HG03095 (cell line): ENCODE results near the gene SERPINI1.
"Not testable (repeated sequence)": the region's sequence is repeated elsewhere in the genome, so short reads cannot be mapped to it uniquely, and the experiment has no call there.

Experiments used
- ATAC-seq: cut with Tn5 transposase; IDR thresholded peaks from one replicate; pipeline ENCODE4 v1.9.1; 2021; ENCODE audit warnings: moderate library complexity; ENCODE audit not compliant: unreplicated experiment

SERPINI1 gene

GRCh38 chr3:167783781-167784180 is 48.3 kb downstream of the SERPINI1 start:
- no peak for ATAC-seq

GRCh38 chr3:167785790-167786189 is 50.3 kb downstream of the SERPINI1 start:
- no peak for ATAC-seq

DNA sequence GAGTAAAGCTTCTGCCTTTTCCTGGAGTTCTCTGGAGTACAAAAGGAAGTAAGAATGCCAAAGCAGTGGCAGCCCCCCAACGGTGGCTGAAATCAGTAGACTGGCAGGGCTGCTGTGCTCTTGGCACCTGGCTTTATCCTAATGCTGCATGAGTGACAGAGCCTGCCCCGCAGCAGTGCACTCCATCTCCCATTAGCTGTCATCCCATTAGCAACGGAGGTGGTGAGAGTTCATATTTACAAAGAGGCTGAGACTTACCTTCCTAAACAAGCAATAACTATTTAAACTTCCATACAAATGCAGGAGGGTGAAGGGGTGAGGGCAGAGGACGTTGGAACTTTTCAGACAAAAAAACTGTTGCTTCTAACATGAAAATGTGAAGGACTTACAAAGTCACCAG is 51.9 kb downstream of the SERPINI1 start:
- ATAC-seq: no peak

GRCh38 chr3:167798443-167798842 is 62.9 kb downstream of the SERPINI1 start:
- no peak for ATAC-seq

DNA sequence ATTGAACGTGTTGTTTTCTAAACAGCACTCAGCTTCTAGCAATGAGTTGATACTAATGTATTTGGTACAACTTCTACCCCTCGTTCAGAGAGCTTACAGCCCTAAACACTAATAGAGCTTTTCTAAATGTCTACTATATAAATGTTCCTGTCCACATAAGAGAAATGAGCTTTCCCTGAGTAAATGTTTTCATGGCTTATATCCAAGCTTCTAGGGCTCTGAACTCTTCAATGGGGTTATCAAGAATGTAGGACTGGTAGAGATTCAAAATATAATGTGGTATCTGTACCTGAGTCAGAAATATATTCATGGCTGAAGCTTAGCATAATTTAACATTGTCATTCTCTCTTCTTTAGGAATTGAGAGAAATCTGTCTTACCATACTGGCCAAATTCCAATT is 73.4 kb downstream of the SERPINI1 start:
- no peak for ATAC-seq

DNA sequence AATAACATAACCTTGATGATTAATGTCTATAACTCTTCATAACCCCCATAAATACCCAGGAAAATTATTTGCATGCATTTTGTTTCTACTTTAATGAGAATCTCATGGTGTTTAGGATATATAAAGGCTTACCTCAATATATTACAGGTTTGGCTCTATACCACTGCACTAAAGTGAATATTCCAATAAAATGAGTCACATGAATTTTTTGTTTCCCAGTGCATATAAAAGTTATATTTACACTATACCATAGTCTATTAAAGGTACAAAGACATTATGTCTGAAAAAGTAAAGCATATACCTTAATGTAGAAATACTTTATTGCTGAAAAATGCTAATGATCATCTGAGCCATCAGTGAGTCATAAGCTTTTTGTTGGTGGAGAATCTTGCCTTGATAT is 74.7 kb downstream of the SERPINI1 start:
- ATAC-seq: no peak

- ATAC-seq: no peak
Observed at GRCh38 chr3:167811031-167811430, 75.5 kb downstream of the SERPINI1 start.

GRCh38 chr3:167813169-167814123 is 77.9 kb downstream of the SERPINI1 start:
- ATAC-seq: no peak

DNA sequence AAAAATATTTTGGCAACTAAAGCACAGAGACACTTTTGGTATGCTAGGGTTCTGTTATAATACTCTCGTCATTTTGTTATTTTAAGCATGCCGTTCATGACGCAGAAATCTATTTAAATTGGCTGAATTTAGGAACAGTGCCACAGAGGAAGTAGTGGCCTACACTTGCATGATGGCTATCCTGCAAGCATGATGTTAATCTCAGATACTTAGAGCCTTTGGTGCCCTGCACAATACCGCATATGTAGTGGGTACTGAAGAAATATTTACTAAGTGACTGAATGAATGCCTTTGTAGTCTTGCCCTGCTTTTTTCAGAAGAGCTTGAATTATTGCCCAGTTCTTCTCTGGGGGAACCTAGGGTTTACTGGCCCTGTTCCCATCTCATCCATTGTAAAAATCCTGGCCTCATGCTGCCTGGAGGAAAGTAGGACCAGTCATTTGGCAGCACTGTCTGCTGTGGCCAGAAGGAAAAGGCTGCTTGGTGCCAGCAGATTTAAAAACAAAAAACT is 79.0 kb downstream of the SERPINI1 start:
- no peak for ATAC-seq

DNA sequence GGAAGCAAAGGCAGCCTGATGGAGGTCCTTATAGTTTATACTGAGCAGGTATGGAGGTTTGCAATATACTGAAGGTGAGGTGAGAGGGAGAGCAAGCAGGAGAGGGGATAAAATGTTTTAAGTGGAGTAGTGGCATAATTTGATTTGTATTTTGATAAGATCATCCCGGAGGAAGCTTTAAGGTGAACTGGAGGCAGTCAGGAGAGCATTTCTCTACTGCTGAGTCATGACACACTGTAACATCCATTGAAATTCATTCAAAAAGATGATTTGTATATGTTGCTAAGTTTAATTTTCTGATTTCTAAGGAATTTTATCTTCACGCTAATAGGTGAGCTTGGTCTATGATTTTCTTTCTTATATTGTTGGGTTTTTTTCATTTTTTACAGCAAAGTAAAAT is 81.4 kb downstream of the SERPINI1 start:
- no peak for ATAC-seq

- ATAC-seq: no peak
Observed at GRCh38 chr3:167820102-167820865, 84.8 kb downstream of the SERPINI1 start.

DNA sequence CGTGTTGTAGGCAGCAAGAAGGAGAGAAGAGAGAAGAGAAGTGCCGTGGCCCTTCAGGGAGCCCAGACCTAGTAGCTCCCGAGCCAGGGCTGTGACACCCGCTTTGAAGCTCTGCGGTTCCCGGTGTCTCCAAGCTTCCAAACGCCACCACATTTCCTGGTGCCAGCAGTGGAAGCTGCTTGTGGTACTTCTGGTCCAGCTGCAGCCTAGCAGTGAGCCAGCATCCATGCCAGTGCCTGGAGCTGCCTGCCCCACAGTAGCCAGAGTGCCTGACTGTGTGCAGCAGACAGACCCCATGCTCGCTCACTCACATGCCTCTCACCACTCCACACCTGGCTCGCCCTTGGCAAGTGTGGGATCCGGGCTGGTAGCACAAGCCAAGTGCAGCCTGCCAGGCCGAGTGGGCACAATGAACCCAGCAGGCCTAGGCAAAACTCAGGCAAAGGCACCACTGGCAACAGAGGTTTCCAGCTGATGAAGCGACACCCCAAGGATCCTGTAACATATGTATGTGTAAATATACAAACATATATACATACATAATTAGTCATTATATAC is 85.8 kb downstream of the SERPINI1 start:
- no peak for ATAC-seq

DNA sequence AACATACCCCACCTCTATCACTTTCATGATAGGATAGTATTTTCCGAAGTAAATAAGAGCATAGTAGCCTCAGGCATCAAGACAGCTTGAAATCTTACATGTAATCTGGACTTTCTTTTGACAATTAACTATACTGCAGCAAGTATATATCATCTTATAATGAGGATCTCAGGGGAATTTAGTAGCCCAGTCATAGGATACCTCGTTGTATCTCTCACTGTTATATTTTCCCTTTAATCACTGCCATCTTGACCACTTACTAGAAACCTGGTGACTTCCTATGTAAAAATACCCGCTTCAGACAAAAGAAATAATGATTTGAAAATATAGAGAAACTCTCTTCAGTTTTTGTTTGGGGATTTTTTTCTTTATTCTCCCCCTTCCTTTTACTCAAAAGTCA is 88.2 kb downstream of the SERPINI1 start:
- no peak for ATAC-seq

- ATAC-seq: not testable (repeated sequence)
Observed at GRCh38 chr3:167827588-167827987, 92.1 kb downstream of the SERPINI1 start.

- no peak for ATAC-seq
Observed at GRCh38 chr3:167829071-167829470, 93.5 kb downstream of the SERPINI1 start.

DNA sequence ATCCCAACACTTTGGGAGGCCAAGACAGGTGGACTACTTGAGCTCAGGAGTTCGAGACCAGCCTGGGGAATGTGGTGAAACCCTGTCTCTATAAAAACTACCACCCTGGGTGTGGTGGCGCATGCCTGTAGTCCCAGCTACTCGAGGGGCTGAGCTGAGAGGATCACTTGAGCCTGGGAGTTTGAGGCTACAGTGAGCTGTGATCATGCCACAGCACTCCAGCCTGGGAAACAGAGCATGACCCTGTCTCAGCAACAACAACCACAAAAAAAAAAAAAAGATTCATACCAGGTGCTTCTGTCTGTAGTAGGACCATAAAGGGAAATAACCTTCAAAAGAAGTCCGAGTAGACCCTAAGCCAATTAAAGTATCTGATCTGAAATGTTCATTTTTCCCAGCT is 94.5 kb downstream of the SERPINI1 start:
- no peak for ATAC-seq

DNA sequence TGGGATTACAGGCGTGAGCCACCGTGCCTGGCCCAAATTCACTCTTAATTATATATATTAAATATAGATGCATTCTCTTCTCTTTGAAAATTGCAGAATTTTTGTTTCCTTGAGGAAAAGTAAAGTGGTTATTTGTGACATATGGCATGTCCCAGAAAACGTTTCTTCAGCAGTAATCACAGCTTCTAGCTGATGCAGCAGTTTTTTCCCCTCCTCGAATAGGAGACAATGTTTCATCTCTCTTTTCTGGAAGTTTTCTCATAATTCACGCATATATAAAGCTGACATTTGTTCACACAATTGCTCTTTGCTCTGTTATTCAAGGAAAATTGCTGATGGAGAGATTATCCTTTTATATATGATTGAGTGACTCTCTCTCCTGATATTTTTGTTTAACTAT is 99.8 kb downstream of the SERPINI1 start:
- ATAC-seq: no peak

DNA sequence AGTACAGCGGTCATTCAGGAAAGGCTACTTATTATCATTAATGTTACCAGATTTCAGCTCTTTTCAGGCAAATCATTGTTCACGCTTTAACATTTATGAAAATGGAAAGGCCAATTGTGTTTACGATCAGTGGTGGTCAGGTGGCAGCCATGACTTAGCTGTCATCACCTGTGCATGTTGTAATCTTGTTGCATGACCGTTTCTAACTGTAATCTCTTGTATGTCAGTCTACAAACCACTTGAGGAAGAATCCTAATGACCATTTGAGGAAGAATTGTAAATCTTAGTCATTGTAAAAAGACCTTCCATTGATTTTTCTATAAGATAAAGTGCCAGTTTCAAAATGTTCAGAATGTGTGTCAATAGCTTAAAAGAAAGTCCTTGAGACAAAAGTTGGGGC is 100.4 kb downstream of the SERPINI1 start:
- no peak for ATAC-seq

DNA sequence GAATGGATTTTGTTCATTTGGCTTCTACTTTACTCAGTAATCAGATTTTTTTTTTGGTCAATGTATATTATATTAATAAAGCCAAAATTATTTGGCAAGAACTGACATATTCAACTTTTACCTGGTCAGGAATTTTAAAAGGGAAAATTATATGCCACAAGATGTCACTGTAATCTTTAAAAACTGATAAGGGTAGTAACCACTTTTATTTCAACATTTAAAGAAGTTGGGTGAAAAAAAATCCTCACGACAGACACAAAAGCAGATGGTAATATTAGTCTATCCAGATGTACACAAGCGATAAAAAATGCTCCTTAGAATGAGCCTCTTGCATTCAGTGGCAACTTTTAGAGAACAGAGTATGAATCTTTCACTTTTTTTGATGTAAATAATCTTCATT is 101.9 kb downstream of the SERPINI1 start:
- ATAC-seq: no peak

- no peak for ATAC-seq
Observed at GRCh38 chr3:167839460-167840134, 104.1 kb downstream of the SERPINI1 start.

DNA sequence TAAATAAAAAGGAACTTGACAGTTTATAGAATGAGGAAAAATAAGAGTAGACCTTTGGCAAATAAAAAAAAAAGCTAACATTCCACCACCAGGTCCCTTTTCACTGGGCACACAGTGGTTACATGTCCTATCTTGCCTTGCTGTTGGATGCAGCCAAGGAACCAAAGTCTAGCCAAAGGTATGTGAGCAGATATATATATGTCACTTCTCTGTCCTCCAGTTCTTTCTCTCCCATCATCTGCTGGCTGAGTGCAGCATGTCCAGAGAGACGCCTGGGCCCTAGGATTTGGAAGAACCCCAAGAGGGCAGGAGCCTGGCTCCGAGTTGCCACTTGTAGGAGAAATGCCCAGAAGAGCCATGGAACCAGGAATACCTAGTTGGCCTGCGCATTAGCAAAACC is 104.7 kb downstream of the SERPINI1 start:
- no peak for ATAC-seq
